HG03354 (cell line): ENCODE results near the gene TMLHE.
"Not testable (repeated sequence)": the region's sequence is repeated elsewhere in the genome, so short reads cannot be mapped to it uniquely, and the experiment has no call there.

Source experiments
- ATAC-seq: cut with Tn5 transposase; IDR thresholded peaks from one replicate; pipeline ENCODE4 v1.9.1; 2021; ENCODE audit warnings: mild to moderate bottlenecking; ENCODE audit not compliant: unreplicated experiment, poor library complexity, severe bottlenecking

Gene TMLHE

DNA sequence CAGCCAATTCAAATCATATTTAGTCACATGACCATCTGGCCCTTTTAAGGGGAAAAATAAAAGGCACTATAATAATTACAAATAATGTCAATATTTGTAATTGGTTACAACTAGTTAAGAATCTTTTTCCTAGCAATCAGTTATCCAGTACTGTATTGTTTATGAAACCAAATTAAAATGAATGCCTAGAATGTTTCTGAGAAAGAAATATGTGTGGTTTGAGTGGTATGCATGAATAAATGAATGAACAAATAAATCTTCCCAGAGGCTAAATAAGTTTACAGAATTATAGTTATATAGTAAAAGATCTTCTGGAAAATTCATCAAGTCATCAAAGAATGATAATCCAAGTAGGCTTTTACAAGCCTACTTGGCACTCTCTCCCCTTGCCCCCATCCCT is 98.5 kb downstream of the TMLHE start:
- ATAC-seq: no peak

DNA sequence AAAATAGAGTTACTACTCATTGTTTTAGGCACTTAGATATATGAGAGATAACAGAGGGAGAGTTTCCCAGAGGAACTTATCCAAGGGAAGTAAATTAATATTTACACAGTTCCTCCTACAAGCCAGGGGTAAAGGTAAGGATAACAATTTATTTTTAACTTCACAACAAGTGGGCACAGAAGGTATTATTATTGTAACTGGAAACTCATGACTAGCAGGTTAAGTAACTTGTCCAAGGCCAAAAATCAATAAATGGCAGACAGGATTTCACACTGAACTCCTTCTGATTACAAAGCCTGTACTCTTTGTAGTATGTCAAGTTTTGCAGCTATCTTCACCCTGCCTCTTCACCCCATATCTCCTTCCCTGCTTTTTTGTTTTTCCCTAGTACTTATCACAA is 107.5 kb downstream of the TMLHE start:
- no peak for ATAC-seq

DNA sequence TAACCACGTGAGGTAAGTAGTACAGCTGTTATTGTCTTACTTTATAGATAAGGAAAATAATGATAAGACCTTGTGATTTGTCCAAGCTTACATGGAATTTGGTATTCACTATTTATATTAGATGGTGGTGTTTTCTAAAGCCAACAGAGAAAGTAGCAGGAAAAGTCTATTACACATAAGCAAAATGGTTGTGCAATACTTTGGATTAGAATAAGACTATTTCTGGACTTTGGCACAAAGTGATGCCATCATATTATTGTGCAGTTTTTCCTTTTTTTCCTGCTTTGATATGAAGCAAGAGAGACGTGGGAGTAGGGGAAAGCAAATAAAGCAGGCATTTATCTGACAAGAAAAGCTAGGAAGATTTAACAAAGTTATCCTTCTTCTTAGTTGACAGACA is 117.6 kb downstream of the TMLHE start:
- not testable (repeated sequence) for ATAC-seq

DNA sequence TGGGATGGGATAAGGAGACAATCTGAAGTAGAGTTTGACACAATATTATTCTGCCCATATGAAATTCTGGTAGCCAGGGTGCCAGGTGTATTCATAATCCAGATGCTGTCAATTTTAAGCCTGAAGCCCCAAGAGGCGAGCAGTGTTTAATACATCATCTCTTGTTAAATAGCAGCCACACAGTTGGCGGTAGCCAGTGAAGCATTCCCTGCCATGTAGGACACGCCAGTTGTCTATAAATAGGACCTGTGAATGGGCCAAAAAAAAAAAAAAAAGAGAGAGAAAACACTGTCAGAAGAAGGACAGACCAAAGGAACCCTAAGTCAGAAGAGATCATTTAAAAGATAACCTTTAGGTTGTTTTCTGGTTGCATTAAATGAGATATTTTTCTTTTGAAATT is 121.3 kb downstream of the TMLHE start:
- ATAC-seq: not testable (repeated sequence)

DNA sequence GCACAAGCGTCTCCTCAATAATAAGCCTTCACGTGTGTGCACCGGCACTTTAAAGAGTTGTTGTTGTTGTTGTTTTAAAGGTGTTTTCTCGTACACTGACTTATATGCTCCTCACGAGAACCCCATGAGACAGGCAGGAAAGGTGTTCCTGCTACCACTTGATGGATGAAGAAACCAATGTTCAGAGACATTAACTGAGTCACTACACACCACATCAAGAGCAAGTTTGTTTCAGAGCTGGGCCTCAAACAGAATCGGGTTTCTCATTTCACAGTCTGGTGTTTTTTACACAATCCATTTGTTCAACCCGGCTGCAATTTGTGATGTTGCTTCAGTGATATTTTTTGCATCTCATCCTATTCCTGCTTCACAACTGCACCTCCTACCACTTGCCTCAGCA is 135.6 kb downstream of the TMLHE start:
- not testable (repeated sequence) for ATAC-seq

DNA sequence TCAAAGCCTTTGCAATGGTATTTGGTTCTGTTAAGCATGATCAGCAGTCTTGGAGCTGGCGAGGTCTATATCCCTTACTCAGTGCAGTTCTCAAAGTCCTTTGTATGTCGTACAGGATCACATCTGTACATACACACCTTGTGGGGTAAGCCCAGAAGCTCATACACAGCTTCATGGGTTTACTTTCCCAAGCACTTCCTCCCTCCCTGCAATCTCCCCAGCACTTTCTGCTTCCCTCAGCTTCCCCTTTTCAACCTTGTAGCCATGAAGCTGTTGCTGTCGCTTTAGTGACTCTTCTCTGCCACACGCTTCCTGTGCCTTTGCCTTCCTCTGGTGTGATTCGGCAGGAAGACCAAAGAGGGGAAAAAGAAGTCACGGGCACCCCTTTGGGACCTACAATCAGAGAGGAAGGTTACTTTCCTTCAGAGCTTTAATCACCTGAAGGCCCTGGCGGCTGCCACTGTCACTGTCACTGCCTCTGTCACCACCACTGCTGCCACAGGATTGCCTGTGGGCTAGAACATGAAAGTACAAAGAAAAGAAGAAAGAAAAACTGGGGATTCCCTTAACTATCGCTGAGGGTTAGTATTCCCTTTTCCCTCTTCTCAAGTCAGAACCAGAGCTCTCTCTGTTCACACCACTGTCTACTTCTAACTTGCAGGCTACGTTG is 146.3 kb downstream of the TMLHE start:
- peak; percentile 77 for ATAC-seq

DNA sequence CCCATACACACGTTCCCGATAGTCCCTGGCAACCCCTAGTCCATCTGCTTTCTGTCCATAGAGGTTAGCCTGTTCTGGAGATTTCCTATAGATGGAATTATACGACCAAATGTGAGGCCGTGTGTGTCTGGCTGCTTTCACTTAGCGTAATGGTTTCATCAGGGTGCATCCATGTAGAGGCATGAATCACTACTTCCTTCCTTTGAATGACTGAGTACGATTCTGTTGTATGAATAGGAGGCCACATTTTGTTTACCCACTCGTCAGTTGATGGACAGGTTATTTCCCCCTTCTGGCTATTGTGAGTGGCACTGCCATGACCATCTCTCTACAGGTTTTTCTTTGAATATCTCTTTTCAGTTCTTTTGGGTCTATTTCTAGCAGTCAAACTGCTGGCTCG is 152.3 kb downstream of the TMLHE start:
- not testable (repeated sequence) for ATAC-seq

DNA sequence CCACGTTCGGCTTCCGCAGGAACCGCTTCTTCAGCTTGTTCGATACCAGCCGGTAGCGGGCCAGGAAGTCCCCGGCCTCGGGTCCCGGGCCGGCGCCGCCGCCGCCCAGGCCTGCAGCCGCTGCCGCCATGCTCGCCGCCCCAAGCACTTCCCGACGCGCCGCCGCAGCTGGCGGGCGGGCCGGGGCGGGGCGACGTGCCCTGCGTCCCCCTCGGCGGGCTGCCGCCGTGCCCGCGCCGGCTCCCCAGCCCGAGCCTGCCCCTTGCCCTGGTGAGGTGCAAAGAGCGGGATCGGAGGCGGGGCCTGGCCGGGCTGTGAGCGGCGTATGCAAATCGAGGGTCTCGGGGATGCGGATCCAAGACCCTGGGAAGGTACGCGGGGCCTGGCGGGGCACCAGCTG is 154.3 kb downstream of the TMLHE start, which contains the start of gene F8A3:
Gene F8A3, minus strand, starts transcription at position 150 of the 400 bp plus-strand sequence. Its CDS starts 20 bp downstream, at position 130.
- peak; percentile 79 for ATAC-seq

DNA sequence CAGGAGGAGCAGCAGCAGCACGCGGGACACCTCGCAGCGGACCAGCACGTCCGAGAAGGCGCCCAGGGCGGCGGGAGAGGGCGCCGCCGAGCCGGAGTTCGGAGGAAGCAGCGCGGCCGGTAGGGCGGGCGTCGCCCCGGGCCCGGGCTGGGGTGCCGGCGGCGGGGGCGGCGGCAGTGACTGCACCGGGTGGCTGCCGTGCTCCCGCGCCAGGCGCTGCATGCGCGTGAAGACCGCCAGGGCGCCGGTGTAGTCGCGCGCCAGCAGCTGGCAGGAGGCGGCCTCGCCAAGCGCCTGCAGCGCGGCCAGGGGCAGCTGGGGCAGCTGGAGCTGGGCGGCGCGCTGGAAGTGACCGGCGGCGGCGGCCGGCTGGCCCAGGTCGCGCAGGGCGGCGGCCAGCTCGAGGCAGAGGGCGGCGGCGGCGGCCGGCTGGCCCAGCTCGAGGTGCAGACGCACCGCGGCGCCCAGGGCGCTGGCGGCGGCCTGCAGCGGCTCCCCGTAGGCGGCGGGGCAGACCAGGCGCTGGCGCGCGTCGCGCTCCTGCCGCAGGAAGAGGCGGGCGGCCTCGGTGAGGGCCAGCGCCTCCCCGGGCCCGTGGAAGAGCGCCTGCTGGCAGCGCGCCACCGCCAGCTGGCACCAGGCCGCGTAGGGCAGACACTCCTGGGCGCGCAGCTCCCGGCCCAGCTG is 154.8 kb downstream of the TMLHE start:
- ATAC-seq: peak; percentile 64

DNA sequence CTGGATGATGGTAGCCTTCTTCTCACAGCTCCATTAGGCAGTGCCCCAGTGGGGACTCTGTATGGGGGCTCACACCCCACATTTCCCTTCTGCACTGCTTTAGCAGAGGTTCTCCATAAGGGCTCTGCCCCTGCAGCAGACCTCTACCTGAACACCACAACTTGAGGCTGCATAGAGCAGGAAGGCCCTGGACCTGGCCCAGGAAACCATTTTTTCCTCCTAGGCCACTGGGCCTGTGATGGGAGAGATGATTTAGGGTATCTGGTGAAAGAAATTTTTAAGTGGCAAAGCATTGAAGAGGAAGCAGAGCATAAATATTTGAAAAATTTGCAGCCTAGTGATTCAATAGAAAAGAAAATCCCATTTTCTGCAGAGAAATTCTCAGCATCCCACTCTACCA is 171.7 kb downstream of the TMLHE start:
- no peak for ATAC-seq
